Keratinocyte (primary cell): ENCODE measurements around the gene INSIG1.

Source experiments
- EZH2 ChIP-seq: IDR thresholded peaks from one replicate; pipeline ENCODE4 v1.6.1; 2012; ENCODE audit warnings: inconsistent platforms, mild to moderate bottlenecking, low read length, moderate library complexity
- TF ChIP-seq, protein P1 (sequence below), 3 experiments: IDR thresholded peaks in 1 of 3; conservative IDR thresholded peaks in 1 of 3; optimal IDR thresholded peaks in 1 of 3; 2 replicates in 2 of 3; 3 replicates in 1 of 3; pipeline versions ENCODE3 to v1.5.1; 2011; ENCODE audit warnings: low read length in 3 of 3, mild to moderate bottlenecking in 3 of 3, moderate library complexity in 2 of 3, control low read depth in 1 of 3, inconsistent platforms in 1 of 3; ENCODE audit not compliant: insufficient read depth in 2 of 3; ENCODE audit errors: extremely low read depth in 1 of 3

GRCh38 chr7:155257482-155258225, 40.0 kb upstream of the INSIG1 start:
- TF ChIP-seq, protein P1, sequence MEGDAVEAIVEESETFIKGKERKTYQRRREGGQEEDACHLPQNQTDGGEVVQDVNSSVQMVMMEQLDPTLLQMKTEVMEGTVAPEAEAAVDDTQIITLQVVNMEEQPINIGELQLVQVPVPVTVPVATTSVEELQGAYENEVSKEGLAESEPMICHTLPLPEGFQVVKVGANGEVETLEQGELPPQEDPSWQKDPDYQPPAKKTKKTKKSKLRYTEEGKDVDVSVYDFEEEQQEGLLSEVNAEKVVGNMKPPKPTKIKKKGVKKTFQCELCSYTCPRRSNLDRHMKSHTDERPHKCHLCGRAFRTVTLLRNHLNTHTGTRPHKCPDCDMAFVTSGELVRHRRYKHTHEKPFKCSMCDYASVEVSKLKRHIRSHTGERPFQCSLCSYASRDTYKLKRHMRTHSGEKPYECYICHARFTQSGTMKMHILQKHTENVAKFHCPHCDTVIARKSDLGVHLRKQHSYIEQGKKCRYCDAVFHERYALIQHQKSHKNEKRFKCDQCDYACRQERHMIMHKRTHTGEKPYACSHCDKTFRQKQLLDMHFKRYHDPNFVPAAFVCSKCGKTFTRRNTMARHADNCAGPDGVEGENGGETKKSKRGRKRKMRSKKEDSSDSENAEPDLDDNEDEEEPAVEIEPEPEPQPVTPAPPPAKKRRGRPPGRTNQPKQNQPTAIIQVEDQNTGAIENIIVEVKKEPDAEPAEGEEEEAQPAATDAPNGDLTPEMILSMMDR (optimal IDR thresholded peaks at IDR 0.05 in 1 of 3, IDR thresholded peaks at IDR 0.05 in 1 of 3, conservative IDR thresholded peaks at IDR 0.05 in 1 of 3; ENCODE audit: extremely low read depth in 1 of 3, insufficient read depth in 2 of 3, low read length in 3 of 3): no peak
- TF ChIP-seq EZH2: no peak
